ENCODE measurements around the gene FGF21.

Gene FGF21

DNA sequence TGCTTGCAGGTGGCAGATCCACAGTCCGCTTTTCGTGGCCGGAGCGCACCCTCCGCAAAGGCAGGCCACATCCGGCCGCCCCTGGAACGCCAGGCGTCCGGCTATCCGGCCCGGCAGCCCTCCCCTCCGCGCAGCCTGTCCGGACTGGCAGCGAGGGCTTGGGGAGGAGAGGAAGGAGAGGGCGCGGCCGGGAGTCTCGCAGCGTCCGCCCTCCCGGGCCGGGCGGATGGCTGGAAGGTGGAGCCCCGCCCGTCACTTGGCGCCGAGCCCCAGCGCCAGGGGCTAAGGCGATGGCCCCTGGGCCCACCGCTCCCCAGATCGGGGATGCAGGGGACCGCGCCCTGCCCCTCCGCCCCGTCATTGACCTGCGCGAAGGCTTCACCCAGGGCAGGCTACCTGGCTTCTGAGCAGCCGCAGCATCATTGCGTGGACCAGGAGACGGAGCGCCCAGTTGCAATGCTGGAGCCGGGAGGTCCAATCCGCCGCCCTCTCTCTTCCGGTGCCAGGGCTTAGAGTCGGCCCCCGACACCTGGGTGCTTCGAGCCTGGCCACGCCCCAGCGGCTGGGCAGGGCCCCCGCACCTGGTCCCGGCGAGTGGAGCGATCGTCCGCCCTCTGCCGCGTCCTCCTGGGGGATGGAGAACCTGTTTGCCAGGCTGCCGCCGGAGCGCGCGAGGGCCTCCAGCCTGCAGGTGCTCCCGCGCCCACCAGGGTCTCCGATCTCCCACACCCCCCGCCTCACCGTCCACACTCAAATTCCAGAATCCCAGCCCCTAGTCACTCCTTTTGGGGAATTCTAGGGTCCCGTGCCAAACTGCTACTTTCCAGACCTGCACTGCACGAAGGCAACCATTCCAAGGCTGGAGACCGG is 2.6 kb upstream of the FGF21 start, which contains the start of gene FUT1 (continued):
- no peak for TF ChIP-seq ZNF211 (tag by site-specific recombination; IDR thresholded peaks at IDR 0.05; ENCODE audit: low read depth)
- peak; percentile 76 for TF ChIP-seq ZNF366 (tag by site-specific recombination; conservative IDR thresholded peaks at IDR 0.05)
- 0 out of 2 replicates have a peak, but pooled peaks have one; percentile 6 for TF ChIP-seq IKZF3 (tag by site-specific recombination; IDR thresholded peaks at IDR 0.05)
- TF ChIP-seq ZNF529 (tag by site-specific recombination; IDR thresholded peaks at IDR 0.05; ENCODE audit: insufficient replicate concordance) = no peak
- TF ChIP-seq ZNF112 (tag by site-specific recombination; IDR thresholded peaks at IDR 0.05) = no peak
- no peak for TF ChIP-seq ZNF571 (tag by site-specific recombination; IDR thresholded peaks at IDR 0.05)
- TF ChIP-seq ZNF837 (tag by site-specific recombination; IDR thresholded peaks at IDR 0.05) = no peak
- TF ChIP-seq ZNF521 (tag by site-specific recombination; IDR thresholded peaks at IDR 0.05) = no peak
- TF ChIP-seq YY2 (tag by site-specific recombination; IDR thresholded peaks at IDR 0.05) = no peak; the same call in 1 of the 2 replicates
- no peak for TF ChIP-seq ZNF16 (tag by site-specific recombination; IDR thresholded peaks at IDR 0.05; ENCODE audit: low read depth)
- no peak for TF ChIP-seq ZNF155 (tag by site-specific recombination; IDR thresholded peaks at IDR 0.05)
- TF ChIP-seq ZNF555 (tag by site-specific recombination; conservative IDR thresholded peaks at IDR 0.05) = no peak
- TF ChIP-seq ZNF610 (tag by site-specific recombination; IDR thresholded peaks at IDR 0.05; ENCODE audit: borderline replicate concordance) = peak; percentile 66; the same call in 1 of the 2 replicates
- TF ChIP-seq, protein P1, sequence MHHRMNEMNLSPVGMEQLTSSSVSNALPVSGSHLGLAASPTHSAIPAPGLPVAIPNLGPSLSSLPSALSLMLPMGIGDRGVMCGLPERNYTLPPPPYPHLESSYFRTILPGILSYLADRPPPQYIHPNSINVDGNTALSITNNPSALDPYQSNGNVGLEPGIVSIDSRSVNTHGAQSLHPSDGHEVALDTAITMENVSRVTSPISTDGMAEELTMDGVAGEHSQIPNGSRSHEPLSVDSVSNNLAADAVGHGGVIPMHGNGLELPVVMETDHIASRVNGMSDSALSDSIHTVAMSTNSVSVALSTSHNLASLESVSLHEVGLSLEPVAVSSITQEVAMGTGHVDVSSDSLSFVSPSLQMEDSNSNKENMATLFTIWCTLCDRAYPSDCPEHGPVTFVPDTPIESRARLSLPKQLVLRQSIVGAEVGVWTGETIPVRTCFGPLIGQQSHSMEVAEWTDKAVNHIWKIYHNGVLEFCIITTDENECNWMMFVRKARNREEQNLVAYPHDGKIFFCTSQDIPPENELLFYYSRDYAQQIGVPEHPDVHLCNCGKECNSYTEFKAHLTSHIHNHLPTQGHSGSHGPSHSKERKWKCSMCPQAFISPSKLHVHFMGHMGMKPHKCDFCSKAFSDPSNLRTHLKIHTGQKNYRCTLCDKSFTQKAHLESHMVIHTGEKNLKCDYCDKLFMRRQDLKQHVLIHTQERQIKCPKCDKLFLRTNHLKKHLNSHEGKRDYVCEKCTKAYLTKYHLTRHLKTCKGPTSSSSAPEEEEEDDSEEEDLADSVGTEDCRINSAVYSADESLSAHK (tag by site-specific recombination; IDR thresholded peaks at IDR 0.05) = peak; percentile 28; the same call in 1 of the 2 replicates
- no peak for TF ChIP-seq ZNF221 (tag by site-specific recombination; IDR thresholded peaks at IDR 0.05; ENCODE audit: borderline replicate concordance)
- no peak for TF ChIP-seq ZNF776 (tag by site-specific recombination; IDR thresholded peaks at IDR 0.05; ENCODE audit: borderline replicate concordance)
- peak; percentile 78 for TF ChIP-seq ZNF561 (tag by site-specific recombination; IDR thresholded peaks at IDR 0.05; ENCODE audit: borderline replicate concordance)
- peak; percentile 96 for TF ChIP-seq SP3 (tag by site-specific recombination; IDR thresholded peaks at IDR 0.05)
- no peak for TF ChIP-seq ZBTB1 (tag by site-specific recombination; IDR thresholded peaks at IDR 0.05)
- TF ChIP-seq ZNF174 (tag by site-specific recombination; IDR thresholded peaks at IDR 0.05) = no peak
- TF ChIP-seq, protein P2, sequence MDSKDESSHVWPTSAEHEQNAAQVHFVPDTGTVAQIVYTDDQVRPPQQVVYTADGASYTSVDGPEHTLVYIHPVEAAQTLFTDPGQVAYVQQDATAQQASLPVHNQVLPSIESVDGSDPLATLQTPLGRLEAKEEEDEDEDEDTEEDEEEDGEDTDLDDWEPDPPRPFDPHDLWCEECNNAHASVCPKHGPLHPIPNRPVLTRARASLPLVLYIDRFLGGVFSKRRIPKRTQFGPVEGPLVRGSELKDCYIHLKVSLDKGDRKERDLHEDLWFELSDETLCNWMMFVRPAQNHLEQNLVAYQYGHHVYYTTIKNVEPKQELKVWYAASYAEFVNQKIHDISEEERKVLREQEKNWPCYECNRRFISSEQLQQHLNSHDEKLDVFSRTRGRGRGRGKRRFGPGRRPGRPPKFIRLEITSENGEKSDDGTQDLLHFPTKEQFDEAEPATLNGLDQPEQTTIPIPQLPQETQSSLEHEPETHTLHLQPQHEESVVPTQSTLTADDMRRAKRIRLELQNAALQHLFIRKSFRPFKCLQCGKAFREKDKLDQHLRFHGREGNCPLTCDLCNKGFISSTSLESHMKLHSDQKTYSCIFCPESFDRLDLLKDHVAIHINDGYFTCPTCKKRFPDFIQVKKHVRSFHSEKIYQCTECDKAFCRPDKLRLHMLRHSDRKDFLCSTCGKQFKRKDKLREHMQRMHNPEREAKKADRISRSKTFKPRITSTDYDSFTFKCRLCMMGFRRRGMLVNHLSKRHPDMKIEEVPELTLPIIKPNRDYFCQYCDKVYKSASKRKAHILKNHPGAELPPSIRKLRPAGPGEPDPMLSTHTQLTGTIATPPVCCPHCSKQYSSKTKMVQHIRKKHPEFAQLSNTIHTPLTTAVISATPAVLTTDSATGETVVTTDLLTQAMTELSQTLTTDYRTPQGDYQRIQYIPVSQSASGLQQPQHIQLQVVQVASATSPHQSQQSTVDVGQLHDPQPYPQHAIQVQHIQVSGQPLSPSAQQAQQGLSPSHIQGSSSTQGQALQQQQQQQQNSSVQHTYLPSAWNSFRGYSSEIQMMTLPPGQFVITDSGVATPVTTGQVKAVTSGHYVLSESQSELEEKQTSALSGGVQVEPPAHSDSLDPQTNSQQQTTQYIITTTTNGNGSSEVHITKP (tag by site-specific recombination; IDR thresholded peaks at IDR 0.05) = peak; percentile 79
- peak; percentile 60 for TF ChIP-seq ZNF629 (tag by site-specific recombination; IDR thresholded peaks at IDR 0.05)
- TF ChIP-seq, protein P3, sequence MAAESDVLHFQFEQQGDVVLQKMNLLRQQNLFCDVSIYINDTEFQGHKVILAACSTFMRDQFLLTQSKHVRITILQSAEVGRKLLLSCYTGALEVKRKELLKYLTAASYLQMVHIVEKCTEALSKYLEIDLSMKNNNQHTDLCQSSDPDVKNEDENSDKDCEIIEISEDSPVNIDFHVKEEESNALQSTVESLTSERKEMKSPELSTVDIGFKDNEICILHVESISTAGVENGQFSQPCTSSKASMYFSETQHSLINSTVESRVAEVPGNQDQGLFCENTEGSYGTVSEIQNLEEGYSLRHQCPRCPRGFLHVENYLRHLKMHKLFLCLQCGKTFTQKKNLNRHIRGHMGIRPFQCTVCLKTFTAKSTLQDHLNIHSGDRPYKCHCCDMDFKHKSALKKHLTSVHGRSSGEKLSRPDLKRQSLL (tag by site-specific recombination; IDR thresholded peaks at IDR 0.05) = peak; percentile 96
- TF ChIP-seq RBAK (tag by site-specific recombination; IDR thresholded peaks at IDR 0.05) = no peak
- TF ChIP-seq KLF16 (tag by site-specific recombination; IDR thresholded peaks at IDR 0.05) = peak; percentile 95
- no peak for TF ChIP-seq ZNF223 (tag by site-specific recombination; IDR thresholded peaks at IDR 0.05)
- TF ChIP-seq ZNF114 (tag by site-specific recombination; IDR thresholded peaks at IDR 0.05) = no peak
- no peak for TF ChIP-seq ZNF558 (tag by site-specific recombination; IDR thresholded peaks at IDR 0.05)
- TF ChIP-seq ZNF654 (tag by site-specific recombination; IDR thresholded peaks at IDR 0.05; ENCODE audit: low read depth) = no peak
- TF ChIP-seq SALL2 (tag by site-specific recombination; IDR thresholded peaks at IDR 0.05; ENCODE audit: borderline replicate concordance) = no peak
- TF ChIP-seq, protein P4, sequence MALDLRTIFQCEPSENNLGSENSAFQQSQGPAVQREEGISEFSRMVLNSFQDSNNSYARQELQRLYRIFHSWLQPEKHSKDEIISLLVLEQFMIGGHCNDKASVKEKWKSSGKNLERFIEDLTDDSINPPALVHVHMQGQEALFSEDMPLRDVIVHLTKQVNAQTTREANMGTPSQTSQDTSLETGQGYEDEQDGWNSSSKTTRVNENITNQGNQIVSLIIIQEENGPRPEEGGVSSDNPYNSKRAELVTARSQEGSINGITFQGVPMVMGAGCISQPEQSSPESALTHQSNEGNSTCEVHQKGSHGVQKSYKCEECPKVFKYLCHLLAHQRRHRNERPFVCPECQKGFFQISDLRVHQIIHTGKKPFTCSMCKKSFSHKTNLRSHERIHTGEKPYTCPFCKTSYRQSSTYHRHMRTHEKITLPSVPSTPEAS (tag by site-specific recombination; IDR thresholded peaks at IDR 0.05) = no peak; the same call in 1 of the 2 replicates
